ENCODE results near the gene HOXB8.

The HOXB8 gene

GRCh38 chr17:48577330-48577945 is 37.7 kb downstream of the HOXB8 start:
- intact Hi-C loops (cut with DNase I), result no loop called here
- DNase-seq, result no peak

- DNase-seq, result no peak
- intact Hi-C loops (cut with DNase I), result no loop called here
Observed at GRCh38 chr17:48576479-48577309, 38.4 kb downstream of the HOXB8 start.

GRCh38 chr17:48575673-48576478 is 39.2 kb downstream of the HOXB8 start:
- intact Hi-C loops (cut with DNase I), result no loop called here

GRCh38 chr17:48575066-48575582 is 40.0 kb downstream of the HOXB8 start:
- intact Hi-C loops (cut with DNase I), result no loop called here
- DNase-seq, result no peak

More at GRCh38 chr17:48575673-48576478, 39.2 kb downstream of the HOXB8 start:
- no peak for DNase-seq

- DNase-seq, result no peak
- intact Hi-C loops (cut with DNase I), result no loop called here
Observed at GRCh38 chr17:48574505-48575065, 40.5 kb downstream of the HOXB8 start.

- no peak for DNase-seq
- intact Hi-C loops (cut with DNase I), result no loop called here
Observed at GRCh38 chr17:48571826-48572417, 43.2 kb downstream of the HOXB8 start.

- intact Hi-C loops (cut with DNase I), result no loop called here
- no peak for DNase-seq
Observed at GRCh38 chr17:48571024-48571818, 43.9 kb downstream of the HOXB8 start.

- intact Hi-C loops (cut with DNase I), result no loop called here
- DNase-seq, result no peak
Observed at GRCh38 chr17:48570325-48571023, 44.6 kb downstream of the HOXB8 start.

GRCh38 chr17:48569674-48570324 is 45.3 kb downstream of the HOXB8 start:
- DNase-seq, result no peak
- intact Hi-C loops (cut with DNase I), result no loop called here

GRCh38 chr17:48569240-48569582 is 45.9 kb downstream of the HOXB8 start:
- intact Hi-C loops (cut with DNase I), result no loop called here

GRCh38 chr17:48568499-48569239 is 46.4 kb downstream of the HOXB8 start:
- intact Hi-C loops (cut with DNase I), result no loop called here
- no peak for DNase-seq

More at GRCh38 chr17:48569240-48569582, 45.9 kb downstream of the HOXB8 start:
- no peak for DNase-seq

GRCh38 chr17:48567646-48568354 is 47.3 kb downstream of the HOXB8 start:
- intact Hi-C loops (cut with DNase I), result no loop called here
- DNase-seq, result no peak

- intact Hi-C loops (cut with DNase I), result no loop called here
Observed at GRCh38 chr17:48567209-48567608, 47.9 kb downstream of the HOXB8 start.

GRCh38 chr17:48566717-48567116 is 48.4 kb downstream of the HOXB8 start:
- intact Hi-C loops (cut with DNase I), result no loop called here
- DNase-seq, result no peak

More at GRCh38 chr17:48567209-48567608, 47.9 kb downstream of the HOXB8 start:
- no peak for DNase-seq

- no peak for DNase-seq
- intact Hi-C loops (cut with DNase I), result no loop called here
Observed at GRCh38 chr17:48565925-48566710, 49.0 kb downstream of the HOXB8 start.
